GM12872 (cell line): ENCODE data around the gene COMMD3.

Experiments used
- TF ChIP-seq, protein P1 (sequence below): IDR thresholded peaks from 3 replicates; pipeline ENCODE4 v1.5.1; 2011; ENCODE audit warnings: low read depth, mild to moderate bottlenecking, low read length, moderate library complexity; ENCODE audit not compliant: insufficient read depth

COMMD3 gene

GRCh38 chr10:22341926-22342196, 25.7 kb downstream of the COMMD3 start:
- TF ChIP-seq, protein P1, sequence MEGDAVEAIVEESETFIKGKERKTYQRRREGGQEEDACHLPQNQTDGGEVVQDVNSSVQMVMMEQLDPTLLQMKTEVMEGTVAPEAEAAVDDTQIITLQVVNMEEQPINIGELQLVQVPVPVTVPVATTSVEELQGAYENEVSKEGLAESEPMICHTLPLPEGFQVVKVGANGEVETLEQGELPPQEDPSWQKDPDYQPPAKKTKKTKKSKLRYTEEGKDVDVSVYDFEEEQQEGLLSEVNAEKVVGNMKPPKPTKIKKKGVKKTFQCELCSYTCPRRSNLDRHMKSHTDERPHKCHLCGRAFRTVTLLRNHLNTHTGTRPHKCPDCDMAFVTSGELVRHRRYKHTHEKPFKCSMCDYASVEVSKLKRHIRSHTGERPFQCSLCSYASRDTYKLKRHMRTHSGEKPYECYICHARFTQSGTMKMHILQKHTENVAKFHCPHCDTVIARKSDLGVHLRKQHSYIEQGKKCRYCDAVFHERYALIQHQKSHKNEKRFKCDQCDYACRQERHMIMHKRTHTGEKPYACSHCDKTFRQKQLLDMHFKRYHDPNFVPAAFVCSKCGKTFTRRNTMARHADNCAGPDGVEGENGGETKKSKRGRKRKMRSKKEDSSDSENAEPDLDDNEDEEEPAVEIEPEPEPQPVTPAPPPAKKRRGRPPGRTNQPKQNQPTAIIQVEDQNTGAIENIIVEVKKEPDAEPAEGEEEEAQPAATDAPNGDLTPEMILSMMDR, result no peak

DNA sequence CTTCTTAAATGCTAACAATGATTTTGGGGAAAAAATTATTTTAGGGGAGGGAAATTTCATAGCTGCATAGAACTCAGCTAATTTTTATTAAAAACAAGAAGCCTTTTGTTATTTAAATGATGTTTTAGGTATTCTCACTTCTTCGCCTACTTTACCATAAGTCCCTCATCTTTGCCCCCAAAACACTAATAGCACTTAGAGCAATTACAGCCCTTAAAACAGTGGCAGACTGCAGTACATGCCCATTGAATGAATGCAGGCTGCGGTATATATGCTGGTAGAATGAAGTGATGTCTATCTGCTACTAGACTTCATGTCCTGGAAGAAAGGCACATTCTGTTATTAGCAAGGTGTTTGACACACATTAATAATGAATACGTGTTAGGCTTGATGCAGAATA, 26.2 kb downstream of the COMMD3 start:
- TF ChIP-seq, protein P1, result no peak

GRCh38 chr10:22343731-22344130, 27.5 kb downstream of the COMMD3 start:
- TF ChIP-seq, protein P1, result no peak

- TF ChIP-seq, protein P1, result no peak
Measured at GRCh38 chr10:22344249-22344648, 28.1 kb downstream of the COMMD3 start.

DNA sequence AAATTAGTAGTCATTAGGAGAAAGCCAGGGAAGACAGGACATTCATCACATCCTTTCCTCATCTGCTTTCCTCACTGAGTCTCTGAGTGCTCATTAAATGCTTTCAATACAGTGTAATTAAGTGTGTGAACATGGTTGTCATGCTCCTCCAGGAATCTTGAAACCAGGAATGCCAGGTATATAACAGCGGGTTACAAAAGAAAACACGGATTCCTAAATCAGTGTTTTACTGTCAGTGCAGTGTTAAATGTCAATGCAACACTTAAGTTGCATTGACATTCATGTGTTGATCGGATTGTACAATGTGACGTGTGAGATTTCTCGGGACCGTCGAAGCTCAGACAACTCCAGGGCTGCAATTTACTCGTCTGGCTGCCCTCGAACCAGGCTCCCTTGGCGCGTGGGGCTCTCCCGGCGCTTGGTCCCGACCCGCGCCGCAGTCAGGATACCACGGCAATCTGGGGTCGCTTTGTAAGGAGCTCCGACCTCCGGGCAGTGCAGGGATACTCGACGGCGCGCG, 28.7 kb downstream of the COMMD3 start:
- TF ChIP-seq, protein P1, result no peak

GRCh38 chr10:22345301-22346095, 29.3 kb downstream of the COMMD3 start, which contains the start of gene SPAG6:
Gene SPAG6 (plus strand): TSS chr10:22345496. CDS start chr10:22345612, 116 bp downstream.
- TF ChIP-seq, protein P1, result no peak

DNA sequence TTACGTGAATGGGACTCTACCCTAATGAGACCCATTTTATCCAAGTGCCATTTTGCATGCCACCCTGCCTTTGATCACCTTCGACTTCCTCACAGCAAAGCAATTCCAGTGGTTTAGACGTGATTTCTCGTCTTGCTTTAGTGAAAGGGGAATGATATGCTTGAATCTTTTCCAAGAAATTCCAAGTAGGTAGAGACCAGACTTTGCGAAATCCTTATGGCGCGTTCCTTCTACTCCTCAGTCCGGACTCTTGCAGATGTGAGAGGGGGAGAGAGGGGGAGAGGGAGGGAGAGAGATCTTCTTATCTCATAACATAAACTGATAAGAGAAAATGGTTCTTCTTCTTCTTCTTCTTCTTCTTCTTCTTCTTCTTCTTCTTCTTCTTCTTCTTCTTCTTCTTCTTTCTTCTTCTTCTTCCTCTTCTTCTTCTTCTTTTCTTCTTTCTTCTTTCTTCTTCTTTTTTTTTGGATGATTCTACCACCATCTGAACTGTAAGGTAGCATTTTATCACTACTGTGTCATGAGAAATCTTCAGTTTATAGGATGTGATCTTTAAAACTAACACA, 30.0 kb downstream of the COMMD3 start:
- TF ChIP-seq, protein P1, result no peak
